ENCODE results near the gene EHD4.

Gene EHD4

DNA sequence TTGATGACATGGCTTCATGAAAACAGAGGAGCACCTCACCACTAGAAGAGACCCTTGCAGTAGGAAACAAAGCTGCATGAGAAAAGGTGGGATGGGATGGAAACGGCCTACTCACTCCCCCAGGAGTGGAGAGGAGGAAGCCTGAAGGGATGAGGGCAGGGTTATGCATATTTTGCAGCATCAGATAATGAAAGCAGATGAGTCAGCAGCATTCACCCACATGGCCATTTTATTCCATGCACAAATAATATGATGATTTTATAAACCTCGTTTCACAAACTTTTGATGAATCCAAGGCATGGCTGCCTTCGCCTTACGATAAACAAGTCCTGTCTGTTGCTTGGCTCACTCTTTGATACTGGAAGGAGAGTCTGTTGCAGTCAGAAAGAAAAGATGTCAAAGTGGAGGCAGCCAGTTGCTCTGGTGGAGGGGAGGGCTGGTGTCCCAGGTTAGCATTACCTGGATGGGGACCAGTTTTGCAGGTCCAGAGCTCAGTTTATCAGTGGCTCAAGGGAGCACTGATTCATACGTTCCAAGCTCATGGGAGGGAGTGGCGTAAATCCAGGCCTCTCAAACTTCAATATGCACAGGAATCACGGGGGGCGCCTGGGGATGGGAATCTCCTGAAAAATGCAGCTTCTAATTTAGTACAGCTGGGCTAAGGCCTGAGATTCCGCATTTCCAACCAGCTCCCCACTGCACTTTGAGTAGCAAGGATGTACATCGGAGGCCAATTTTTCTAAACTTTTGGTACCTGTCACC, 9.2 kb upstream of the EHD4 start:
- Histone ChIP-seq H4K20me1 (ENCODE audit: insufficient read depth, low read length) (no peaks in the 10 kb centered on the region), H3K9ac (ENCODE audit: low read length) (no peak overlapping the region), H3F3A (ENCODE audit: insufficient read depth, low read length) (no peaks in the 10 kb centered on the region), H3K79me2 (ENCODE audit: insufficient read depth, low read length) (no peaks in the 10 kb centered on the region), H3K4me1 (ENCODE audit: insufficient read depth, low read length, severe bottlenecking) (no peaks in the 10 kb centered on the region), H3K9me2 (ENCODE audit: low read depth, low read length) (no peaks in the 10 kb centered on the region), H3K9me3 (ENCODE audit: low read length) (no peaks in the 10 kb centered on the region), H3K27ac (ENCODE audit: low read depth, low read length, poor library complexity, severe bottlenecking) (no peak overlapping the region), H3K4me3 (ENCODE audit: low read depth, low read length, poor library complexity, severe bottlenecking) (no peak overlapping the region), H3K36me3 (ENCODE audit: insufficient read depth, low read length) (no peaks in the 10 kb centered on the region), H3K27me3 (ENCODE audit: insufficient read depth, low read length) (no peaks in the 10 kb centered on the region), H2AFZ (ENCODE audit: low read length) (no peak overlapping the region), H3K4me2 (ENCODE audit: low read length) (no peak overlapping the region)
- TF ChIP-seq CTCF (IDR thresholded peaks at IDR 0.05; ENCODE audit: low read length), result no peak
- TF ChIP-seq EZH2 (IDR thresholded peaks at IDR 0.05; ENCODE audit: borderline replicate concordance, low read length), result no peak

DNA sequence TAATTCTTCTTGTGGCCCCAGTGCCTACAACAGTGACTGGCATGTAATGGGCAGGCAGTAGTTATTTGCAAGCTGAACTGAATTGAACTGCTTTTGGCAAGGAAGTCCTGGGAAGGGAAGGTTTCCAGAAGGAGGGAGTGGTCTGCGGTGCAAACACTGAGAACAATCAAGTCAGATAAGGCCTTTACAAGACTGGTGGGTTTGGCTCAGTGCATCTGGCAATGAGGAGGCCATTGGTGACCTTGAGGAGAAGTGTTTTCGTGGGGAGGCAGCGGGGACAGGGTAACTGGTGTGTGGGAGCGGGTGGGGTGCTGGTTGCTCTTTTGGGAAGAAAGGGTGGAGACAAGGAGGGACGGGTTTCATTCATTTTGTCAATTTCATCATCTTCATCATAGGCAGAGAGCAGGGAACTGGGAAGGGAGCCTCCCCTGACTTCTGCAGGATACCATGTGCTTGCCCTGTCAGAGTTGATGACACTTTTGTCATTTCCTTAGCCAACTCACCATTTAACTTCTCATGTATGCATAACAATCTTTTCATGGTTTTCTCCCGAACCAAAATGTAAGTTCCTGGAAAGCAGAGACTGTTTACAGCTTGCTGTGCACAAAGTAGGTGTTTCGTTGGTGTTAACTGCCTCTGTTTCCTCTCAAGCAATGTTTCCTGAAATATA, 8.4 kb upstream of the EHD4 start:
- H3F3A ChIP-seq (ENCODE audit: insufficient read depth, low read length), result no peaks in the 10 kb centered on the region
- no peaks in the 10 kb centered on the region for H3K9me2 ChIP-seq (ENCODE audit: low read depth, low read length)
- no peaks in the 10 kb centered on the region for H3K9me3 ChIP-seq (ENCODE audit: low read length)
- H3K27me3 ChIP-seq (ENCODE audit: insufficient read depth, low read length), result no peaks in the 10 kb centered on the region
- no peak overlapping the region for H3K27ac ChIP-seq (ENCODE audit: low read depth, low read length, poor library complexity, severe bottlenecking)
- no peaks in the 10 kb centered on the region for H3K36me3 ChIP-seq (ENCODE audit: insufficient read depth, low read length)
- H3K4me2 ChIP-seq (ENCODE audit: low read length), result no peak overlapping the region
- TF ChIP-seq CTCF (IDR thresholded peaks at IDR 0.05; ENCODE audit: low read length) (no peak), EZH2 (IDR thresholded peaks at IDR 0.05; ENCODE audit: borderline replicate concordance, low read length) (no peak)
- no peak overlapping the region for H3K9ac ChIP-seq (ENCODE audit: low read length)
- H3K79me2 ChIP-seq (ENCODE audit: insufficient read depth, low read length), result no peaks in the 10 kb centered on the region
- no peak overlapping the region for H2AFZ ChIP-seq (ENCODE audit: low read length)
- H4K20me1 ChIP-seq (ENCODE audit: insufficient read depth, low read length), result no peaks in the 10 kb centered on the region
- H3K4me3 ChIP-seq (ENCODE audit: low read depth, low read length, poor library complexity, severe bottlenecking), result no peak overlapping the region
- H3K4me1 ChIP-seq (ENCODE audit: insufficient read depth, low read length, severe bottlenecking), result no peaks in the 10 kb centered on the region

- no peak overlapping the region for H3K4me2 ChIP-seq (ENCODE audit: low read length)
- no peaks in the 10 kb centered on the region for H3K9me3 ChIP-seq (ENCODE audit: low read length)
- H3K9ac ChIP-seq (ENCODE audit: low read length), result no peak overlapping the region
- no peaks in the 10 kb centered on the region for H3K4me1 ChIP-seq (ENCODE audit: insufficient read depth, low read length, severe bottlenecking)
- H2AFZ ChIP-seq (ENCODE audit: low read length), result no peak overlapping the region
- TF ChIP-seq EZH2 (IDR thresholded peaks at IDR 0.05; ENCODE audit: borderline replicate concordance, low read length), result no peak
- no peak for TF ChIP-seq CTCF (IDR thresholded peaks at IDR 0.05; ENCODE audit: low read length)
- no peak overlapping the region for H3K4me3 ChIP-seq (ENCODE audit: low read depth, low read length, poor library complexity, severe bottlenecking)
- H4K20me1 ChIP-seq (ENCODE audit: insufficient read depth, low read length), result no peaks in the 10 kb centered on the region
- no peaks in the 10 kb centered on the region for H3K27me3 ChIP-seq (ENCODE audit: insufficient read depth, low read length)
- no peaks in the 10 kb centered on the region for H3K79me2 ChIP-seq (ENCODE audit: insufficient read depth, low read length)
- H3K36me3 ChIP-seq (ENCODE audit: insufficient read depth, low read length), result no peaks in the 10 kb centered on the region
- H3K27ac ChIP-seq (ENCODE audit: low read depth, low read length, poor library complexity, severe bottlenecking), result no peak overlapping the region
- no peaks in the 10 kb centered on the region for H3K9me2 ChIP-seq (ENCODE audit: low read depth, low read length)
- no peaks in the 10 kb centered on the region for H3F3A ChIP-seq (ENCODE audit: insufficient read depth, low read length)
These were observed 7.3 kb upstream of the EHD4 start for GRCh38 chr15:41979493-41980266.
